ENCODE measurements around the gene FOLR3. TPM values are rescaled to one million over a fixed set of nuclear protein-coding genes. Genes with fewer than 3 reads are reported as not detected.

FOLR3 gene
- total and polyA plus RNA-seq, 2 experiments from 2014 or later = not detected

DNA sequence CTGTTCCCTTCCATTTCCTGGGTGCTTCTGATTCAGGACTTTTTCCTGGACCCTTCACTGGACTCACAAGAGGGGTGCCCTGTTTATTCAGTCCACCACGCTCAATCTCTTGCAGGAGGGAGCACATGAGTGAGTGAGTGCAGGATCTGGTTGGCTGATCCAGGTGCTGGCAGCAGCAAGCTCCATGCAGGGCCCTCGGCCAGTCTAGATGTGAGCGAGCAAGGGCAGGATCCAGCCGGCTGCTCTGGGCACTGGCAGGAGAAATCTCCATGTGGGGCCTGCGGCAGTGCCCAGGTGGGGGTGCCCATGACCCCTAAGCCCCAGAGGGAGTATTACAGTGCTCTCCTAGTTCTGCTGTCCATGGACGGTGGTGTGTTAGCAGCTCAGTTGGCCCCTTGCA, 11.5 kb upstream of the FOLR3 start:
- H3K4me1 ChIP-seq (ENCODE audit: low read depth) = no peaks in the 10 kb centered on the region
- no peaks in the 10 kb centered on the region for H3K9me3 ChIP-seq (ENCODE audit: low read depth)
- no peak overlapping the region for H3K4me3 ChIP-seq
- TF ChIP-seq, protein P1, sequence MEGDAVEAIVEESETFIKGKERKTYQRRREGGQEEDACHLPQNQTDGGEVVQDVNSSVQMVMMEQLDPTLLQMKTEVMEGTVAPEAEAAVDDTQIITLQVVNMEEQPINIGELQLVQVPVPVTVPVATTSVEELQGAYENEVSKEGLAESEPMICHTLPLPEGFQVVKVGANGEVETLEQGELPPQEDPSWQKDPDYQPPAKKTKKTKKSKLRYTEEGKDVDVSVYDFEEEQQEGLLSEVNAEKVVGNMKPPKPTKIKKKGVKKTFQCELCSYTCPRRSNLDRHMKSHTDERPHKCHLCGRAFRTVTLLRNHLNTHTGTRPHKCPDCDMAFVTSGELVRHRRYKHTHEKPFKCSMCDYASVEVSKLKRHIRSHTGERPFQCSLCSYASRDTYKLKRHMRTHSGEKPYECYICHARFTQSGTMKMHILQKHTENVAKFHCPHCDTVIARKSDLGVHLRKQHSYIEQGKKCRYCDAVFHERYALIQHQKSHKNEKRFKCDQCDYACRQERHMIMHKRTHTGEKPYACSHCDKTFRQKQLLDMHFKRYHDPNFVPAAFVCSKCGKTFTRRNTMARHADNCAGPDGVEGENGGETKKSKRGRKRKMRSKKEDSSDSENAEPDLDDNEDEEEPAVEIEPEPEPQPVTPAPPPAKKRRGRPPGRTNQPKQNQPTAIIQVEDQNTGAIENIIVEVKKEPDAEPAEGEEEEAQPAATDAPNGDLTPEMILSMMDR (IDR thresholded peaks at IDR 0.05; ENCODE audit: low read depth, low read length) = no peak
- H3K36me3 ChIP-seq = no peaks in the 10 kb centered on the region
- no peaks in the 10 kb centered on the region for H3K27me3 ChIP-seq
- no peak overlapping the region for H3K27ac ChIP-seq
- no peak for DNase-seq (ENCODE audit: low read depth in 1 of 2, low spot score in 1 of 2)

DNA sequence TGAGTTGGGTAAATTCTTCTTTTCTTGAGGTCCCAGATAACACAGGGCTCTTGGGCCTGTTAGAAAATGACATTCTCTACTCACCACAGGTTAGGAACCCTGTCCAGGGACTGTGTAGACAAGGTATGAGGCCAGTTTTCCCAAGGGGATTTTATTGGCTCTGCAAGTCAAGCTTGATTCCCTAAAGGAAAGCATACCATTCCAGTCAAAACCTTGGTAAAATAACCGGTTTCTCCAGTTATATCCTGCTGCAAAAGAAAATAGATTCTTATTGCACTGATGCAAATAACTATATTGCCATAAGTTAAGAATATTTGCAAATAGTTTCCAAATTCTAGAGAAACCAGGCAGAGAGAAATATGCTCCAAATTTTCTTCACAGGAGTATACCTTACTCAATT, 9.6 kb upstream of the FOLR3 start:
- no peak for DNase-seq (ENCODE audit: low read depth in 1 of 2, low spot score in 1 of 2)
- TF ChIP-seq, protein P1 (IDR thresholded peaks at IDR 0.05; ENCODE audit: low read depth, low read length) = no peak
- Histone ChIP-seq H3K27ac (no peak overlapping the region), H3K4me1 (ENCODE audit: low read depth) (no peaks in the 10 kb centered on the region), H3K9me3 (ENCODE audit: low read depth) (no peaks in the 10 kb centered on the region), H3K36me3 (no peaks in the 10 kb centered on the region), H3K27me3 (no peaks in the 10 kb centered on the region), H3K4me3 (no peak overlapping the region)

DNA sequence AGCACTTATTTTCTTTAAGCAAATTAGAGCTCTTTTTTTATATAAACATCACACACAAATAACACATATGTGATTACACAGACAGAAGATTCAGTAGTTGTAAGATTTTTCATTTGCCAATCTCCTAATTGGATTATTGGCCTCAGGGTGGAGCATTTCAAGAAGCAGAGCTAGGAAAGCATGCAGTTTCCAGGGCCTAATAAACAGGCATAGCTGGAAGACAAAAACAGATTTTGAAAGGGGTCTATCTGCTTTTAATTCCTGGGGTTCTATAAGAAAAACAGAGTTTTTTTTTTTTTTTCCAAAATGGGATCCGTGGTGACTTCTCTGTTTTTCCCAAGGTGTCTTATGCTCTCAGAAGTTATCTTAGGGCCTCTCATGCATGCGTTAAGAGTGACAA, 7.6 kb upstream of the FOLR3 start:
- TF ChIP-seq, protein P1 (IDR thresholded peaks at IDR 0.05; ENCODE audit: low read depth, low read length) = no peak
- Histone ChIP-seq H3K4me1 (ENCODE audit: low read depth) (no peaks in the 10 kb centered on the region), H3K27me3 (peaks cover 16% of the 10 kb centered on the region), H3K36me3 (no peaks in the 10 kb centered on the region), H3K27ac (no peak overlapping the region), H3K9me3 (ENCODE audit: low read depth) (no peaks in the 10 kb centered on the region), H3K4me3 (no peak overlapping the region)
- DNase-seq (ENCODE audit: low read depth in 1 of 2, low spot score in 1 of 2) = no peak

DNA sequence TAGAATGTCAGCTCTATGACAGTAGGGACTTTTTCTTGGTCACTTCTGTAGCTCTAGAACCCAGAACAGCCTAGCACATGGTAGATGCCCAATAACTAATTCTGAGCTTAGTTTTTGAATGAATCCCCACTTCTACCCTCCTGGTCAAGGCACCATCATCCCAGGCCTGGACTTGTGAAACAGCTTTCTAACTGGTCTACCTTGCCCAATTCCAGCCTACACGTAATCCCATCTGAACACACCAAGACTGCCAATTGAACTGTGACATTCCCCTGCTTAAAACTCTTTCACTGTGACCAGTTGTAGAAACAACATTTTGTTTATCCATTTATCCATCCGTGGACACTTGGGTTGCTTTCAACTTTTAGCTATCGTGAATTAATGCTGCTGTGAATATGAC, 6.1 kb upstream of the FOLR3 start:
- Histone ChIP-seq H3K36me3 (no peaks in the 10 kb centered on the region), H3K9me3 (ENCODE audit: low read depth) (no peaks in the 10 kb centered on the region), H3K4me3 (no peak overlapping the region), H3K27ac (no peak overlapping the region), H3K27me3 (peaks cover 16% of the 10 kb centered on the region), H3K4me1 (ENCODE audit: low read depth) (no peaks in the 10 kb centered on the region)
- no peak for DNase-seq (ENCODE audit: low read depth in 1 of 2, low spot score in 1 of 2)
- TF ChIP-seq, protein P1 (IDR thresholded peaks at IDR 0.05; ENCODE audit: low read depth, low read length) = no peak

DNA sequence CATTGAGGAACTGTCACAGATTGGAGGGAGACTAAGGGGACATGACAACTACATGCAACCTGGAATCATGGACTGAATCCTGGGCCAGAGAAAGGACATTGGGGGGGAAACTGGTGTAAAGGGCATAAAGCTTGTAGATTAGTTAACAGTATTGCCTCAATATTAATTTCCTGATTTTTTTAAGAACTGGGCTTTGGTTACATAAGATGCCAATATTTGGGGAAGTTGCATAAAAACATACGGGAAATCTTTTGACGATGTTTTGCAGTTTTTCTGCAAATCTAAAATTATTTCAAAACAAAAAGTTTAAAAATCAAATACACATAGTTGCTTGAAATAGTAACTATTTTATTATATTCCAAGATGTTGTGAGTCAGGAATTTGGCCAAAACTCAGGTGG, 2.9 kb upstream of the FOLR3 start:
- no peak overlapping the region for H3K4me3 ChIP-seq
- H3K36me3 ChIP-seq = no peaks in the 10 kb centered on the region
- H3K4me1 ChIP-seq (ENCODE audit: low read depth) = no peaks in the 10 kb centered on the region
- H3K27me3 ChIP-seq = peaks cover 16% of the 10 kb centered on the region
- TF ChIP-seq, protein P1 (IDR thresholded peaks at IDR 0.05; ENCODE audit: low read depth, low read length) = no peak
- H3K27ac ChIP-seq = no peak overlapping the region
- no peaks in the 10 kb centered on the region for H3K9me3 ChIP-seq (ENCODE audit: low read depth)
- DNase-seq (ENCODE audit: low read depth in 1 of 2, low spot score in 1 of 2) = no peak
